Keratinocyte (primary cell): ENCODE results near the gene ORMDL2. TPM values are rescaled to one million over a fixed set of nuclear protein-coding genes. Genes with fewer than 3 reads are reported as not detected.

ENCODE experiments used
- DNase-seq: peaks from one replicate; pipeline ENCODE4 v3.0.0-alpha.2; 2011; ENCODE audit warnings: low read depth, missing footprints, low spot score
- FAIRE-seq: peaks from 2 replicates; lab custom pipeline; 2011; peaks lifted over from hg19 to GRCh38; lab: Jason Lieb, UNC
- H2AFZ ChIP-seq: 2 replicates; pipeline ENCODE4 v1.6.0; 2012; ENCODE audit warnings: low read length, control low read depth, inconsistent platforms; ENCODE audit not compliant: control insufficient read depth
- H3K27ac ChIP-seq: 2 replicates; pipeline ENCODE4 v1.5.1; 2011; ENCODE audit warnings: low read length; ENCODE audit not compliant: control insufficient read depth, insufficient read depth
- H3K27me3 ChIP-seq: 3 replicates; pipeline ENCODE4 v1.6.0; 2011; ENCODE audit warnings: low read length; ENCODE audit not compliant: control insufficient read depth, insufficient read depth; ENCODE audit errors: extremely low read depth
- H3K36me3 ChIP-seq, 2 experiments: 2 replicates in 1 of 2; 3 replicates in 1 of 2; pipeline ENCODE4 v1.5.1; 2011; ENCODE audit warnings: low read length in 2 of 2, mild to moderate bottlenecking in 1 of 2; ENCODE audit not compliant: control insufficient read depth in 2 of 2, insufficient read depth in 2 of 2; ENCODE audit errors: extremely low read depth in 1 of 2
- H3K4me1 ChIP-seq: 3 replicates; pipeline ENCODE4 v1.5.1; 2011; ENCODE audit warnings: low read length; ENCODE audit not compliant: control insufficient read depth, insufficient read depth; ENCODE audit errors: extremely low read depth
- H3K4me2 ChIP-seq: 3 replicates; pipeline ENCODE4 v1.6.0; 2011; ENCODE audit warnings: low read depth, low read length; ENCODE audit not compliant: control insufficient read depth, insufficient read depth; ENCODE audit errors: extremely low read depth
- H3K4me3 ChIP-seq, 3 experiments: fragments of 200-600 bp in 1 of 3; sonication (generic) in 1 of 3; 2 replicates in 2 of 3; 3 replicates in 1 of 3; pipeline ENCODE4 v1.5.1; 2011 to 2016; ENCODE audit warnings: low read length in 3 of 3, mild to moderate bottlenecking in 3 of 3, control low read depth in 2 of 3, inconsistent platforms in 1 of 3, low read depth in 1 of 3, mixed read lengths in 1 of 3, mixed run types in 1 of 3, moderate library complexity in 1 of 3; ENCODE audit not compliant: control insufficient read depth in 2 of 3, insufficient read depth in 2 of 3; ENCODE audit errors: extremely low read depth in 1 of 3
- H3K79me2 ChIP-seq: 2 replicates; pipeline ENCODE4 v1.6.0; 2012; ENCODE audit warnings: low read length; ENCODE audit not compliant: control insufficient read depth, insufficient read depth
- H3K9ac ChIP-seq: 3 replicates; pipeline ENCODE4 v1.6.0; 2011; ENCODE audit warnings: low read length; ENCODE audit not compliant: control insufficient read depth, insufficient read depth; ENCODE audit errors: extremely low read depth
- H3K9me1 ChIP-seq: 3 replicates; pipeline ENCODE4 v1.6.0; 2011; ENCODE audit warnings: low read length; ENCODE audit not compliant: control insufficient read depth, insufficient read depth; ENCODE audit errors: extremely low read depth
- H3K9me3 ChIP-seq: 2 replicates; pipeline ENCODE4 v1.5.1; 2012; ENCODE audit warnings: low read depth, low read length; ENCODE audit not compliant: control insufficient read depth
- H4K20me1 ChIP-seq: 3 replicates; pipeline ENCODE4 v1.6.0; 2011; ENCODE audit warnings: low read length; ENCODE audit not compliant: control insufficient read depth, insufficient read depth; ENCODE audit errors: extremely low read depth
- CTCF ChIP-seq, 3 experiments: IDR thresholded peaks in 1 of 3; conservative IDR thresholded peaks in 1 of 3; optimal IDR thresholded peaks in 1 of 3; 2 replicates in 2 of 3; 3 replicates in 1 of 3; pipeline versions ENCODE3 to v1.5.1; 2011; ENCODE audit warnings: low read length in 3 of 3, mild to moderate bottlenecking in 3 of 3, moderate library complexity in 2 of 3, control low read depth in 1 of 3, inconsistent platforms in 1 of 3; ENCODE audit not compliant: insufficient read depth in 2 of 3; ENCODE audit errors: extremely low read depth in 1 of 3
- EZH2 ChIP-seq: IDR thresholded peaks from one replicate; pipeline ENCODE4 v1.6.1; 2012; ENCODE audit warnings: inconsistent platforms, mild to moderate bottlenecking, low read length, moderate library complexity
- dilution Hi-C: fragments of 300-500 bp; cut with MboI; formaldehyde crosslinking; loops from one replicate; pipeline ENCODE4 v1.7.0; 2020; ENCODE audit warnings: low sequenced_read_pairs; ENCODE audit not compliant: extremely low pct_ligation_motif_present
- polyA plus RNA-seq, 5 experiments: library from polyadenylated mRNA; depleted of rRNA in 3 of 5; stranded (reverse) in 3 of 5; stranded (forward) in 1 of 5; unstranded in 1 of 5; fragments of >200 nt; gene quantifications; 1 replicate in 1 of 5; 2 replicates in 3 of 5; 3 replicates in 1 of 5; pipeline versions ENCODE4 v1.2.1 to v1.2.3, GENCODE V29; 2011 to 2012; ENCODE audit warnings: missing spikeins in 2 of 5, low read depth in 1 of 5, low replicate concordance in 1 of 5

The ORMDL2 gene
- polyA plus RNA-seq, 1 donor (not counting 4 experiments of a cell fraction or from before 2014, with no cell fraction given) = 129 TPM

- H3K36me3 ChIP-seq = peaks cover 0 to 2% of the 10 kb centered on the region in 2 experiments
- H4K20me1 ChIP-seq = no peaks in the 10 kb centered on the region
- no peaks in the 10 kb centered on the region for H3K9me3 ChIP-seq
- no peak overlapping the region for H2AFZ ChIP-seq
- dilution Hi-C loops = no loop called here
- no peak overlapping the region for H3K27ac ChIP-seq
- H3K27me3 ChIP-seq = no peaks in the 10 kb centered on the region
- H3K79me2 ChIP-seq = no peaks in the 10 kb centered on the region
- H3K9ac ChIP-seq = no peak overlapping the region
- H3K9me1 ChIP-seq = no peaks in the 10 kb centered on the region
- H3K4me1 ChIP-seq = peaks cover 21% of the 10 kb centered on the region
- no peak for TF ChIP-seq CTCF (optimal IDR thresholded peaks at IDR 0.05 in 1 of 3, IDR thresholded peaks at IDR 0.05 in 1 of 3, conservative IDR thresholded peaks at IDR 0.05 in 1 of 3; ENCODE audit: extremely low read depth in 1 of 3, insufficient read depth in 2 of 3, low read length in 3 of 3)
- TF ChIP-seq EZH2 = no peak
- DNase-seq (no peak), FAIRE-seq (no peak)
- H3K4me3 ChIP-seq = no peak overlapping the region
- no peak overlapping the region for H3K4me2 ChIP-seq
Observed at GRCh38 chr12:55845361-55845760, 27.5 kb downstream of the ORMDL2 start.

- Histone ChIP-seq H3K4me3 (no peak overlapping the region), H3K36me3 (no peaks in the 10 kb centered on the region), H3K79me2 (no peaks in the 10 kb centered on the region), H3K27me3 (no peaks in the 10 kb centered on the region), H3K9me1 (no peaks in the 10 kb centered on the region), H3K9ac (no peak overlapping the region), H4K20me1 (no peaks in the 10 kb centered on the region), H3K27ac (no peak overlapping the region), H3K4me1 (peaks cover 21% of the 10 kb centered on the region), H3K9me3 (no peaks in the 10 kb centered on the region), H2AFZ (no peak overlapping the region), H3K4me2 (no peak overlapping the region)
- TF ChIP-seq EZH2 = no peak
- no peak for FAIRE-seq
- dilution Hi-C loops = no loop called here
- no peak for DNase-seq
Observed at GRCh38 chr12:55845785-55846496, 28.1 kb downstream of the ORMDL2 start.

DNA sequence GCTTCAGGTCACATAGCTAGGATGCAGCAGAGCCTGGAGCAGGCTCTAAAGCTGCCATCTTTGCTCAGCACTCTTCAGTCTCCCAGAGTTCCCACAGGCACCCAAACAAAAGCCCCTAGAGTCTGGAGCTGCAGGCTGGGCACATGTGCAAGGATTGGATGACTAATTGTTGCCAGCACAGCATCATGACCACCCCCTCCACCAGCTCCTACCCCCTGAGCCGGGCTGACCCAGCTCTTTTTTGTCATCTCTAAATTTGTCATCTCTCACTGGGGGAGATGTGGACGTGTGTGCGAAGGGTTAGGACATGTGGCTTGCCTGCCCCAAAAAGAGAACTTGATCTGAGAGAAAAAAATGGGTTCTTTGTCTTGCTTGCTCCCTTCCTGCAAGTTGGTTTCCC lies 29.2 kb downstream of the ORMDL2 start:
- Histone ChIP-seq H3K9ac (no peak overlapping the region), H3K4me3 (no peak overlapping the region), H3K27me3 (no peaks in the 10 kb centered on the region), H3K4me1 (peaks cover 21% of the 10 kb centered on the region), H3K9me1 (no peaks in the 10 kb centered on the region), H3K9me3 (no peaks in the 10 kb centered on the region), H3K36me3 (no peaks in the 10 kb centered on the region), H2AFZ (no peak overlapping the region), H4K20me1 (no peaks in the 10 kb centered on the region), H3K79me2 (no peaks in the 10 kb centered on the region), H3K4me2 (no peak overlapping the region), H3K27ac (peak overlapping the region; percentile 75)
- dilution Hi-C loops = no loop called here
- DNase-seq = no peak
- FAIRE-seq = no peak
- TF ChIP-seq EZH2 (no peak), CTCF (optimal IDR thresholded peaks at IDR 0.05 in 1 of 3, IDR thresholded peaks at IDR 0.05 in 1 of 3, conservative IDR thresholded peaks at IDR 0.05 in 1 of 3; ENCODE audit: extremely low read depth in 1 of 3, insufficient read depth in 2 of 3, low read length in 3 of 3) (no peak)
